T-cell (primary cell): ENCODE results near the gene ORC3. TPM values are rescaled to one million over a fixed set of nuclear protein-coding genes. Genes with fewer than 3 reads are reported as not detected.

Experiments used
- ATAC-seq, 4 experiments: fragments of 200-7000 bp in 3 of 4; fragments of 150-1000 bp in 1 of 4; cut with Tn5 transposase; replicated peaks in 1 of 4; 1 replicate in 3 of 4; 2 replicates in 1 of 4; pipeline ENCODE4 v1.10.0; 2021; ENCODE audit warnings: moderate library complexity in 3 of 4, mild to moderate bottlenecking in 2 of 4, moderate number of reproducible peaks in 1 of 4
- CTCF ChIA-PET, 2 donors: fragments of 300-600 bp; sonication (Branson Sonifier 250); formaldehyde crosslinking; loops; one replicate each; lab custom pipeline; 2022; ENCODE audit warnings: antibody characterized with exemption in 2 of 2; lab: Charles Lee
- POLR2A ChIA-PET, 2 donors: fragments of 300-600 bp; sonication (Branson Sonifier 250); formaldehyde crosslinking; loops; one replicate each; lab custom pipeline; 2022; ENCODE audit warnings: antibody characterized with exemption in 2 of 2; lab: Charles Lee
- DNase-seq, 35 experiments: peaks; one replicate each; pipeline versions ENCODE4 v3.0.0 to v3.0.0-alpha.2; 2013 to 2023
- H3K27ac ChIP-seq: one replicate; pipeline ENCODE4 v1.5.1; 2013; ENCODE audit warnings: low read length
- H3K27me3 ChIP-seq, 2 experiments: replicated peaks in 1 of 2; 1 replicate in 1 of 2; 2 replicates in 1 of 2; pipeline versions ENCODE4 v1.6.1 to v1.7.0; 2013; ENCODE audit warnings: low read length in 1 of 2, mixed read lengths in 1 of 2; ENCODE audit not compliant: control insufficient read depth in 2 of 2, insufficient read depth in 2 of 2; ENCODE audit errors: extremely low read depth in 1 of 2
- H3K36me3 ChIP-seq, 2 donors: 1 replicate in 1 of 2; 2 replicates in 1 of 2; pipeline versions ENCODE4 v1.6.1 to v1.7.0; 2013; ENCODE audit warnings: low read length in 1 of 2; ENCODE audit not compliant: control insufficient read depth in 2 of 2, insufficient read depth in 1 of 2; ENCODE audit errors: extremely low read depth in 1 of 2
- H3K4me1 ChIP-seq, 2 experiments: 1 replicate in 1 of 2; 2 replicates in 1 of 2; pipeline versions ENCODE4 v1.6.1 to v1.7.0; 2013; ENCODE audit warnings: low read length in 2 of 2, mixed read lengths in 1 of 2; ENCODE audit not compliant: insufficient read depth in 2 of 2, control insufficient read depth in 1 of 2; ENCODE audit errors: extremely low read depth in 1 of 2
- H3K4me3 ChIP-seq, 2 donors: 1 replicate in 1 of 2; 2 replicates in 1 of 2; pipeline versions ENCODE4 v1.5.1 to v1.7.0; 2013; ENCODE audit warnings: mild to moderate bottlenecking in 2 of 2, low read length in 1 of 2, moderate library complexity in 1 of 2; ENCODE audit not compliant: control insufficient read depth in 1 of 2; ENCODE audit errors: extremely low read depth in 1 of 2
- H3K9me3 ChIP-seq: 2 replicates; pipeline ENCODE4 v1.7.0; 2013
- H3K27ac Mint-ChIP-seq, 2 donors: one replicate each; pipeline ENCODE4 v1.8.0; 2020 to 2021; ENCODE audit warnings: mild to moderate bottlenecking in 2 of 2, mixed read lengths in 2 of 2
- H3K27me3 Mint-ChIP-seq, 2 donors: one replicate each; pipeline ENCODE4 v1.8.0; 2021 to 2022; ENCODE audit warnings: mixed read lengths in 2 of 2
- H3K36me3 Mint-ChIP-seq: one replicate; pipeline ENCODE4 v1.8.0; 2021; ENCODE audit warnings: mixed read lengths
- H3K4me1 Mint-ChIP-seq, 3 donors: one replicate each; pipeline ENCODE4 v1.8.0; 2020 to 2022; ENCODE audit warnings: mixed read lengths in 3 of 3, mild to moderate bottlenecking in 1 of 3
- H3K4me3 Mint-ChIP-seq, 3 donors: one replicate each; pipeline ENCODE4 v1.8.0; 2020 to 2022; ENCODE audit warnings: mild to moderate bottlenecking in 3 of 3, mixed read lengths in 3 of 3, moderate library complexity in 3 of 3
- H3K9me3 Mint-ChIP-seq, 3 donors: one replicate each; pipeline ENCODE4 v1.8.0; 2020 to 2022; ENCODE audit warnings: mixed read lengths in 3 of 3
- WGBS: methylation state at CpG from one replicate; pipeline ENCODE4 v1.1.5; 2013; ENCODE audit warnings: missing lambda C conversion rate; ENCODE audit not compliant: insufficient coverage; 5-methylcytosine and 5-hydroxymethylcytosine counted together
- total RNA-seq, 35 experiments: library from RNA in 6 of 35; stranded (reverse) in 6 of 35; fragments of 120-200 nt in 1 of 35; gene quantifications; one replicate each; pipeline versions ENCODE4 v1.2.1 to v1.2.4 and lab custom pipeline; 2013 to 2026

The ORC3 gene
- total RNA-seq, 5 donors from 2014 or later (not counting 1 experiment from before 2014, with no cell fraction given): 15.9 to 20.9 (median 20.4) TPM

DNA sequence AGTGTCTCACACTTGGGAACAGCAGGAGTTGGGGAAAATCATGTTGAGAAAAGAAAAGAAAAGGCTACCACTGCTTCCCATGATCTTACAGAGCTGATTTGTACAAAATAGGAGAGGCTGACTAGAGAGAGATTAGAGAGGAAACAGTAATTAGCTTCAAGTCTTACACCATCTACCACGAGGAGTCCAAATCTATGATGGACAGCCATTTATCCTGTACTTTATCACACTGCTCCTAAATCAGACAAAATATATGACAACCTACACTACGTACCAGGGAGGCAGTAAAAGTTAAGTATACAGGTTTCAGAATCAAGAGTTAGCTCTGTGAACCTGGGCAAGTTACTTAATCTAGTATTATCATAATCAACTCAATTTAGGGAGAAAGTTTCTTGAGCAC lies 38.1 kb upstream of the ORC3 start:
- Mint-ChIP-seq H3K27ac (peak overlapping the region in 1 of 2 donors; percentile 2), H3K9me3 (no peaks in the 10 kb centered on the region), H3K4me1 (peaks cover 2 to 16% (median 6%) of the 10 kb centered on the region in 3 donors), H3K27me3 (no peaks in the 10 kb centered on the region), H3K36me3 (peaks cover 46% of the 10 kb centered on the region), H3K4me3 (no peak overlapping the region)
- no peaks in the 10 kb centered on the region for H3K27me3 ChIP-seq
- H3K9me3 ChIP-seq: no peaks in the 10 kb centered on the region
- H3K36me3 ChIP-seq: peaks cover 6 to 31% of the 10 kb centered on the region in 2 donors
- H3K4me3 ChIP-seq: no peak overlapping the region
- no peak for DNase-seq
- no CpG with 5 or more reads among the region's 2 CpGs for WGBS
- ATAC-seq: no peak
- no peaks in the 10 kb centered on the region for H3K4me1 ChIP-seq
- ChIA-PET CTCF (interaction anchor here in 1 of 2 donors (0.7 kb wide), 1 partner anchor 65 kb away, joined by 3 read pairs; no protein-coding TSS in a partner anchor), POLR2A (no interaction called here)
- H3K27ac ChIP-seq: no peak overlapping the region

- H3K9me3 ChIP-seq: no peaks in the 10 kb centered on the region
- Mint-ChIP-seq H3K4me1 (peaks cover 6 to 20% (median 8%) of the 10 kb centered on the region in 3 donors), H3K4me3 (no peak overlapping the region), H3K36me3 (peaks cover 52% of the 10 kb centered on the region), H3K27me3 (no peaks in the 10 kb centered on the region), H3K27ac (peak overlapping the region in 1 of 2 donors; percentile 22), H3K9me3 (no peaks in the 10 kb centered on the region)
- 100% methylated on average over 1 of the region's 4 CpGs for WGBS
- POLR2A ChIA-PET: no interaction called here
- CTCF ChIA-PET: no interaction called here
- ATAC-seq (no peak), DNase-seq (no peak)
- no peaks in the 10 kb centered on the region for H3K27me3 ChIP-seq
- peaks cover 6 to 38% of the 10 kb centered on the region in 2 donors for H3K36me3 ChIP-seq
- no peak overlapping the region for H3K4me3 ChIP-seq
- no peaks in the 10 kb centered on the region for H3K4me1 ChIP-seq
- H3K27ac ChIP-seq: no peak overlapping the region
Measured at GRCh38 chr6:87553159-87553765, 36.7 kb upstream of the ORC3 start.

DNA sequence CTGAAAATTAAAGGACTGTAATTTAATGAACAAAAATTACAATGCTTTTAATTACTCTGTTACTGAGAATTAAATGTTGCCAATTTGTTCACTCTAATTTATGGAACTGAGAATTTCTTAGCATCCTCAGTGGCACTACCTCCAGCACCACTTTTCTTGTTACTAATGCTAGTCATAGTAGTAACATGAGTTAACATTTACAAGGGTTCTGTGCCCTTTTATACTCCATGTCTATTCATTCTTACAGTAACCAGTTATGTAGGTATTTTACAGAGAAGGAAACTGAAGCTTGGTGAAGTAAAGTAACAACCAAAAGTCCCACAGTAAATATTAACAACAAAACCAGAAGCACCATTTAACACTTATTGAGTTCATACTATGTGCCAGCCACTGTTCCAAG lies 34.4 kb upstream of the ORC3 start:
- peaks cover 7 to 23% (median 9%) of the 10 kb centered on the region in 3 donors for H3K4me1 Mint-ChIP-seq
- Histone ChIP-seq H3K27me3 (no peaks in the 10 kb centered on the region), H3K36me3 (peaks cover 8 to 32% of the 10 kb centered on the region in 2 donors), H3K4me1 (no peaks in the 10 kb centered on the region), H3K9me3 (no peaks in the 10 kb centered on the region), H3K27ac (no peak overlapping the region), H3K4me3 (no peak overlapping the region)
- ATAC-seq: no peak
- H3K27ac Mint-ChIP-seq: no peak overlapping the region
- no peaks in the 10 kb centered on the region for H3K27me3 Mint-ChIP-seq
- H3K36me3 Mint-ChIP-seq: peaks cover 47% of the 10 kb centered on the region
- POLR2A ChIA-PET: no interaction called here
- DNase-seq: no peak
- H3K4me3 Mint-ChIP-seq: no peak overlapping the region
- no peaks in the 10 kb centered on the region for H3K9me3 Mint-ChIP-seq
- CTCF ChIA-PET: no interaction called here

GRCh38 chr6:87558446-87558845 lies 31.5 kb upstream of the ORC3 start:
- Histone ChIP-seq H3K27me3 (no peaks in the 10 kb centered on the region), H3K4me3 (no peak overlapping the region), H3K4me1 (no peaks in the 10 kb centered on the region), H3K9me3 (no peaks in the 10 kb centered on the region), H3K36me3 (peaks cover 8 to 39% of the 10 kb centered on the region in 2 donors), H3K27ac (no peak overlapping the region)
- ChIA-PET POLR2A (no interaction called here), CTCF (interaction anchor here in 1 of 2 donors (0.6 kb wide), 1 partner anchor 1315 kb away, joined by 3 read pairs; no protein-coding TSS in a partner anchor)
- Mint-ChIP-seq H3K4me1 (peaks cover 4 to 15% (median 5%) of the 10 kb centered on the region in 3 donors), H3K9me3 (no peaks in the 10 kb centered on the region), H3K36me3 (peaks cover 52% of the 10 kb centered on the region), H3K4me3 (no peak overlapping the region), H3K27me3 (no peaks in the 10 kb centered on the region), H3K27ac (no peak overlapping the region)
- DNase-seq (no peak), ATAC-seq (no peak)

GRCh38 chr6:87561017-87561416 lies 28.9 kb upstream of the ORC3 start:
- ChIA-PET CTCF (interaction anchor here in 1 of 2 donors (0.5 kb wide), 1 partner anchor 127 kb away, joined by 4 read pairs; no protein-coding TSS in a partner anchor), POLR2A (interaction anchor here (0.5 to 0.6 kb wide), 2 partner anchors 1204 to 1607 kb away, joined by 3 read pairs; no protein-coding TSS in a partner anchor)
- H3K9me3 Mint-ChIP-seq: no peaks in the 10 kb centered on the region
- H3K4me3 Mint-ChIP-seq: no peak overlapping the region
- no CpG with 5 or more reads among the region's 1 CpG for WGBS
- H3K4me1 Mint-ChIP-seq: peaks cover 5 to 14% (median 6%) of the 10 kb centered on the region in 3 donors
- H3K4me1 ChIP-seq: no peaks in the 10 kb centered on the region
- no peak overlapping the region for H3K27ac Mint-ChIP-seq
- no peak overlapping the region for H3K27ac ChIP-seq
- no peaks in the 10 kb centered on the region for H3K9me3 ChIP-seq
- H3K36me3 Mint-ChIP-seq: peaks cover 54% of the 10 kb centered on the region
- H3K4me3 ChIP-seq: no peak overlapping the region
- ATAC-seq (no peak), DNase-seq (no peak)
- no peaks in the 10 kb centered on the region for H3K27me3 Mint-ChIP-seq
- no peaks in the 10 kb centered on the region for H3K27me3 ChIP-seq
- peaks cover 5 to 48% of the 10 kb centered on the region in 2 donors for H3K36me3 ChIP-seq

- peaks cover 9 to 14% of the 10 kb centered on the region in 2 experiments for H3K4me1 ChIP-seq
- POLR2A ChIA-PET: no interaction called here
- no peak for ATAC-seq
- no peak overlapping the region for H3K27ac ChIP-seq
- H3K27me3 ChIP-seq: no peaks in the 10 kb centered on the region
- H3K36me3 ChIP-seq: peaks cover 0 to 7% of the 10 kb centered on the region in 2 donors
- WGBS: no CpG with 5 or more reads among the region's 4 CpGs
- CTCF ChIA-PET: no interaction called here
- H3K9me3 ChIP-seq: no peaks in the 10 kb centered on the region
- Mint-ChIP-seq H3K4me3 (no peak overlapping the region), H3K27ac (no peak overlapping the region), H3K4me1 (peaks cover 55 to 64% (median 59%) of the 10 kb centered on the region in 3 donors), H3K36me3 (peaks cover 25% of the 10 kb centered on the region), H3K9me3 (no peaks in the 10 kb centered on the region), H3K27me3 (no peaks in the 10 kb centered on the region)
- no peak for DNase-seq
- H3K4me3 ChIP-seq: no peak overlapping the region
Measured at GRCh38 chr6:87572021-87572420, 17.9 kb upstream of the ORC3 start.
